Sciatic nerve (tissue), 2 donors: ENCODE measurements around the gene VWA3B. TPM values are rescaled to one million over a fixed set of nuclear protein-coding genes. Genes with fewer than 3 reads are reported as not detected.
"Not testable (repeated sequence)": the region's sequence is repeated elsewhere in the genome, so short reads cannot be mapped to it uniquely, and the experiment has no call there.

Experiments used
- ATAC-seq: fragments of 200-7000 bp; cut with Tn5 transposase; one replicate; pipeline ENCODE4 v1.9.1; 2020; ENCODE audit warnings: mild to moderate bottlenecking, moderate library complexity
- DNase-seq: peaks from one replicate; pipeline ENCODE4 v3.0.0-alpha.2; 2020; ENCODE audit warnings: low spot score
- intact Hi-C: fragments of 100-400 bp; cut with DNase I; formaldehyde crosslinking; loops from one replicate; pipeline ENCODE4 v1.14.2; 2022
- total RNA-seq: library from RNA; stranded (reverse); fragmentation: NEBNext Ultra II Directional; extraction: Animal tissue kit (Norgen Biotek cat#: 25700); gene quantifications from one replicate; pipeline ENCODE4 v1.2.1, GENCODE V29; 2021
- donor health status: DM: no; HTN: no; CAD: no.
- donor health status: DM: no; HTN: no; CAD: no.

VWA3B gene, protein sequence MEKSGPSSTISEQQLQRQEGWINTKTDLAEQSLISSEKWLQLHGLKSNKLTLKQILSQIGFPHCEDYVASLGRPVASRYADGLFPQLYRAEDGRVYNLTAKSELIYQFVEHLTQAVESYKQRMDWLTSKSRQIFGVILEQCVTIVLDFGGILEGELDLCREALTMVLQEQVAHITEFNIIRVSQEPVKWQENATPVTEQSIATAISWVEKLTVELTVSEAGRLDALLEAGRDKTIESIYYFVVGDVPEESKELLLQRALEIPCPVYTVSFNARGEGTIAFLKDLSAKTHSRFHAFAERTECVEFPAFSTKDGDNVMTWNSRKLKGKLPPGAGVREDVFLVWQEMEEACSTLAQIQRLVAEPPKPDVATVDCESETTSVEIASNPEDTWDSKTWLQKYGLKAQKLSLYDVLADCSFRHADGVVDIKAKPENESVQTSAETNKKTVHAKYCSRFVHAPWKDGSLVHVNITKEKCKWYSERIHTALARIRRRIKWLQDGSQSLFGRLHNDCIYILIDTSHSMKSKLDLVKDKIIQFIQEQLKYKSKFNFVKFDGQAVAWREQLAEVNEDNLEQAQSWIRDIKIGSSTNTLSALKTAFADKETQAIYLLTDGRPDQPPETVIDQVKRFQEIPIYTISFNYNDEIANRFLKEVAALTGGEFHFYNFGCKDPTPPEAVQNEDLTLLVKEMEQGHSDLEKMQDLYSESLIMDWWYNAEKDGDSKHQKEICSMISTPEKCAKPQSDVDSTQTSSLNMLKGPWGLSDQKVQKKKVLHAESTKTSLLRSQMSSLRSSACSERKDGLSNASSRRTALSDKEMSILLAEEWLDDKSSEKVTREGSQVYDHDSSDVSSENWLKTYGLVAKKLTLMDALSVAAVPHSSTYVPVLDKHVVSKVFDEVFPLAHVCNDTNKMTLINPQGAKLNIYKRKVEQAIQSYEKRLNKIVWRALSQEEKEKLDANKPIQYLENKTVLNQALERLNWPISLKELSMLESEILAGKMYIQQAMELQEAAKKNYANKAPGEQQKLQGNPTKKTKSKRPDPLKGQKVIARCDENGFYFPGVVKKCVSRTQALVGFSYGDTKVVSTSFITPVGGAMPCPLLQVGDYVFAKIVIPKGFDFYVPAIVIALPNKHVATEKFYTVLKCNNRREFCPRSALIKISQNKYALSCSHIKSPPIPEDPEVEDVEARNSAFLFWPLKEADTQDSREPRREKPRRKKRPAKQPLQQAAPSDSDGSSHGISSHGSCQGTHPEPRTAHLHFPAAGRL (N-terminal part only)
- 0.80 TPM for total RNA-seq

DNA sequence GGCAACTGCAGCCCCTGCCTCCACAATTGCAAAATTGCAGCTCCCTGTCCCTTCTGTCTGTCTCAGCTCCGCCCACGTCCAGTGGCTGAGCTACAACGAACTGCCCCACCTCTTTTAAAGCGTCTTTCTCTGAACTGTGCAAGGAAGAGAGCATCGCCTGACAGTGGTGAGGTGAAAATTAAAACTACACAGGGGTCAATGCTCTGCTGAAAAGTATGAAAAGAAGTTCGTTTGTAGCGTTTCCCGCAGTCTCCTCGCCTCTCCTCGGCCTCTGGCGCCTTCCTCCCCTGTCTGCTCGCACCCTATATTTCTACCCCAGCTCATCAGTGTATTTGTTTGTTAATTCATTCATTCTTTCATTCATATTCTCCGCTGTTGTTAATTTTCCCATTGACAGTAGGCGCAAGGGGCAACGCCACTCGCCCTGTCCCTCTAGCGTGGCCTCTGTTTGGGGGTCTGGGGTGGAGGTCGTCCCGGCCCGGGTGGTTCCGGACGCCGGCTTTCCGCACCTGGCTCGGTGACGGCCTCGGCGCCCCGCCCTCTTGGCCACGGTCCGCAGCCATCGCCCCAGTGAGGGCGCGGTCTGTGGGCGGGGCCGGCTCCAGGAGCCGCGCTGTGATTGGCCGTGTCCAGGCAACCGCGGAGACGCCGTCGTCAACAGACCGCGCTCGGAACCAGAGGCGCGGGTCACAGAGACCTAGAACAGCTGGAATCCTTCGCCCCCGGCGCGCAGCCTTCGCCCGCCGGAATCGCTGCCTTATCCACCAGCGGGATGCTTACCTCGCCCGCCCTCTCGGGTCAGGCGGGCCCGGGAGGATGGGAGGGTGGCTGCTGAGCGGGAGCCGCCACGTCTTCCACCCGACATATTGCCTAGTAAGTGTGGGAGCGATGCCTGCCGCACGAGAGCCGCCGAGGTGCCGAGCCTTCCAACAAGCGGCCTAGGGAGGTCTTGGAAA lies at the start of gene VWA3B:
Gene VWA3B, plus strand, starts transcription at position 677 of the 956 bp plus-strand sequence. CDS start 5,926 bp downstream, outside the sequence.
- ATAC-seq: peak; percentile 85
- intact Hi-C loops: no loop called here
- peak; percentile 64 for DNase-seq

DNA sequence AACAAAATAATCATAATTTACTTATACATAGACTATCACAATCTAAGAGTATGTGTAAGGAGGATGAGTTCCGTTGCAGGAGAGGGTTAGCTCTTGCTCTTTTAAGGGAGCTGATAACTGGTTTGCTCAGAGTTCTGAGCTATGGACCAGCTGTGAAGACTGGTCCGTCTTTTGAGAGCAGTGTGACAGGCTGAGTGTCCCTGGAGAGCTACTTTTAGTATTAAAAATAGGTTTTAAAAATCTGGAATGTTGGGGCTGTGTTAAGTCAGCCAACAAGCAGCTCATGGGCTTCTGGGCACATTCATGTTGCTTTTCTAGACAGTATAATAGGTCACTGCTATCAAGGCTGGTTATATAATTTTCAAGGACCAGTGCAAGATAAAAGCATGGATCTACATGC lies 49.8 kb upstream of the VWA3B start:
- no peak for DNase-seq
- no peak for ATAC-seq
- intact Hi-C loops: no loop called here

DNA sequence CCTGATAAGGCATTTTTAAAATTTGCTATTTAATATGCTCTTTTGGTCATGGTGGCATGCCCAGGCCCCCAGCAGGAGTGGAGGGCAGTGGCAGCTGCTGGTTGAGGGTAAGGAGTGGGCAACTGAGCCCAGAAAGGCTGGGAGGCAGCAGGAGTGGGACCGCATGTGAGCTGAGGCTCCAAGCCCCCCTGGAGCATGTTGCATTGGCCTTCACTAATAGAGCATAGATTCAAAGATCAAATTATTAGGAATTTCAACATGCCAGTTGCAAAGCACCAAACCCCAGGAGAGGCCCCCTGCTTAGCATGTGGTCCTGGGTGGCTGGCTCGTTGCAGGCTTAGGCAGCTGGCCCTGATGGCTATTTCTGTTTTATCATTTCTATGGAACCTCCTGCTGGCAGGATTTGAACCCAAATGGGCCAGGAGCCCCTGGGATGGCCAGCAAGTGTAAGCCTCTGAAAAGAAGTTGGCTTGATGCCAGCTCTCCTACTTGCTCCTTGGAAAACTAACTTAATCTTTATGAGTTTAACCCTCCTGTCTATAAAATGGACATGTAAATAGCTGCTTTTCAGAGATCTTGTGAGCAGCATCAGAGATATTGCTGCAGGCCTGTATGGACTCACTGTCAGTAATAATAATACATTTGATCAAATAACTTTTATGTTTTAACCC lies 49.2 kb upstream of the VWA3B start:
- no peak for ATAC-seq
- intact Hi-C loops: no loop called here
- DNase-seq: no peak

DNA sequence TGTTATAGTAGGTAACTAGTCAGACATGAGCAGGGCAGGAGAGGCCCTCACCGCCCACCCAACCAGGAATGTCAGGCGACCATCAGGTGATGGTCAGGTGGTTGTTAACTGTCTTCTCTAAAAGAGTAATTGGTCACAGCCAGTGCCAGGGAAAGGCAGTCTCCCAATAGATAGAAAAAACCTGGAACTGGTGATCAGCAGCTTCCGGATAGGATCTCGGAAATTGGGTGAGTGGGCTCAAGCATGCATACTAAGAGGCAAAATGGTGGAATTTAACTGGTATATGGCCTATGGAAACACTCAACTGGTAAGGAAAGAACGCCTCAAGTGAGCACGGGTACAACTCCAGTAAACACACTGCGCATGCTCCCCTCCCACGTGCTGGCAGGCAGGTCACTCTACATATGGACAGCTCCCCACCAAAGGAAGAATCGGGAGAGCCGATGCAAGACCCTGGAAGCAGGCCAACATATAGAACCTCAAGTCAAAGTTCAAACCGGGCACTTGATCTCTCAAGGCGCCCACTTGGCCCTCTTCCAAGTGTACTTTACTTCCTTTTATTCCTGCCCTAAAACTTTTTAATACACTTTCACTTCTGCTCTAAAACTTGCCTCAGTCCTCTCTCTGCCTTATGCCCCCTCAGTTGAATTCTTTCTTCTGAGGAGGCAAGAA lies 47.7 kb upstream of the VWA3B start:
- no peak for ATAC-seq
- DNase-seq: no peak
- intact Hi-C loops: no loop called here

DNA sequence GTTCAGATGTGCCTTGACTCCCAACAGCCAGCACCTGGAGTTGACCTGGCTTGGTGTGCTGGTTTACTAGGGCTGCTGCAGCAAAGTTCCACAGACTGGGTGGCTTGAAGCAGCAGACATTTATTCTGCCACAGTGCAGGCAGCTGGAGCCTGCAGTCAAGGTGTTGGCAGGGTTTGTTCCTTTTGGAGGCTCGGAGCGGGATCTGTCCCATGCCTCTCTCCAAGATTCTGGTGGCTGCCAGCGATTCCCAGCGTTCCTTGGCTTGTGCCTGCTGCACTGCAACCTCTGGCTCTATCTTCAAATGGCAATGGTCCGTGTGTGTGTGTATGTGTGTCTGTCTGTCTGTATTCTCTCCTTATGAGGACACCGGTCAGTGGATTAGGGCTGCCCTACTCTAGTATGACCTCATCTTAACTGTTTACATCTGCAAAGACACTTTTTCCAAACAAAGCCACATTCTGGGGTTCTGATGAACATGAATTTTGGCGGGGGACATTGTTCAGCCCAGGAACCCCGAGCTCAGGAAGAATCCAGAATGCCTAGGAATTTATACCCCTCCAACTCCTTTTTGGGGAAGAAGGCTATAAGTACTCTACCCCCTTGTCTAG lies 46.5 kb upstream of the VWA3B start:
- DNase-seq (no peak), ATAC-seq (no peak)
- intact Hi-C loops: no loop called here

DNA sequence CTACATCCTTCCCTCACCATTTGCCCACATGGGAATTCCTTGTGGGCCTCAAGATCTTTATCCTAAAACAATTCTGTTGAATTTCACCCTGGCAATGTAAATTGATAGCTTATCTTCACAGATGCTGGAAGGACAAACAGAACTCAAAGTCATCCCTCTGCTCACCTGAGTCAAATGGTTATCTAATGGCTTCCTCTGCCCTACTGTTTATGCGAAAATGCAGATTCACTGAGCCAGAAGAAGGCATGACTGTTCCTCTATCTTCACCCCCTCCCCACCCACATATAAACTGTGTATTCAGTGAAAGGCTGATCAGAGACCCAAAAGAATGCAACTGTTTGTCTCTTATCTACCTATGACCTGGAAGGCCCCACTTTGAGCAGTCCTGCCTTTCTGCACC lies 43.9 kb upstream of the VWA3B start:
- ATAC-seq (no peak), DNase-seq (no peak)
- intact Hi-C loops: no loop called here

DNA sequence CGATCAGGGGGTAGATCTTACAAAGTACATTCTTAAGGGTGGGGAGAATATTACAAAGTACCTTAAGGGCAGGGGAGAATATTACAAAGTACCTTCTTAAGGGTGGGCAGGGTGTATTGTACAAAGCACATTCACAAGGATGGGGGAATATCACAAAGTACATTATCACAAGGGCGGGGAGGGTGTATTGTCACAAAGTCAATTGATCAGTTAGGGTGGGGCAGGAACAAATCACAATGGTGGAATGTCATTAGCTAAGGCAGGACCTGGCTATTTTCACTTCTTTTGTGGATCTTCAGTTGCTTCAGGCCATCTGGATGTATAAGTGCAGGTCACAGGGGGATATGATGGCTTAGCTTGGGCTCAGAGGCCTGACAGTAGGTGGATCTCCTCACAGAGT lies 42.2 kb upstream of the VWA3B start:
- intact Hi-C loops, DNase-seq, ATAC-seq: not testable (repeated sequence)

DNA sequence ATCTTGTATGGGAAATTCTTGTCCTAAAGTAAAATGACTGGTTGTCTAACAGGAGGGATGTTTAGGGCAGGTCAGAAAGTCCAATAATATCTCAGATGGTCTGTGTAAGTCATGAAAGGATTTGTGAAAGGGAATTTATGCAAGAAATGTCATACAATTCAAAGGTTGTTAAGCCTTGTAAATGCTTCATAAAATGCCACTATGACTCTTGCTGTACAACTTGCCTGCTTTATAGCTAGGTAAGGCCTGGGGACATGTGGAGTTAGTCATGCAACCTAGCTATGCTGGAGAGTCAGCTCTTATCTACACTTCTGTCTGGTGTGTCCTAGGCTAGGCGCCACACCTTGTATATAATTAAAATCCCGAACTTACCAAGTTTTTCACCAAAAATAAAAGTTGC lies 36.9 kb upstream of the VWA3B start:
- no peak for ATAC-seq
- DNase-seq: no peak
- intact Hi-C loops: loop anchor here (5.0 kb wide), 1 partner anchor 237 kb away; no protein-coding TSS in a partner anchor

DNA sequence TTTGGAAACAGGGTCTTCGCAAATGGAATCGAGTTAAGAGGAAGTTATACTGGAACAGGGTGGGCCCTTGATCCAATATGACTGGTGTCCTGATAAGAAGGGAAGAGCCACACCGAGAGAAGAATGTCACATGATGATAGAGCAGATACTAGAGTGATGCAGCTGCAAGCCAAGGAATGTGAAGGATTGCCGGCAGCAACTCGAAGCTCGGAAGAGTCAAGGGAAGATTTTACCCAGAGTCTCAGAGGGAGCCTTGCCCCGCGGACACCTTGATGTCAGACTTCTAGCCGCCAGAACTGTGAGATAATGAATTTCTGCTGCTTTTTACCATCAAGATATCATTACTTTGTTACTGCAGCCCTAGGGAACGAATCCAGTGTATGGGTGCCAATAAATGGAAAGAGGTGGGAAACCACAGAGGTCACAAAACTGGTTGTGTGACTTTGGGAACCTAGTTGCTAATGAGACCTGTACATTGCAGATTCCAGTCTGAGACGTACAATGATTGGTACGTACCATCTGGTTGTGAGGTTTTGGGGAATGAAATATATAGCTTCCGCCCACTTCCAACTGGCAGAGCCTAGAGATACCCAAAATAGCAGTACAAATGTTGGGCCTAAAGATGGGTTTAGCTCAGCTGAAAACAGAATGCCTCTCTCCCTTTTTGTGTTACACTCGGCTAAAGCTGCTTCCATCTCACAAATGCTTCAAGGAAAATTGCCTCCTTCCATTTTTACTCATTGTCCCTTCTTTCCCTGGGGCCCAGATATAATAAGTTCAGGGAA lies 28.6 kb upstream of the VWA3B start:
- DNase-seq (no peak), ATAC-seq (no peak)
- intact Hi-C loops: no loop called here

DNA sequence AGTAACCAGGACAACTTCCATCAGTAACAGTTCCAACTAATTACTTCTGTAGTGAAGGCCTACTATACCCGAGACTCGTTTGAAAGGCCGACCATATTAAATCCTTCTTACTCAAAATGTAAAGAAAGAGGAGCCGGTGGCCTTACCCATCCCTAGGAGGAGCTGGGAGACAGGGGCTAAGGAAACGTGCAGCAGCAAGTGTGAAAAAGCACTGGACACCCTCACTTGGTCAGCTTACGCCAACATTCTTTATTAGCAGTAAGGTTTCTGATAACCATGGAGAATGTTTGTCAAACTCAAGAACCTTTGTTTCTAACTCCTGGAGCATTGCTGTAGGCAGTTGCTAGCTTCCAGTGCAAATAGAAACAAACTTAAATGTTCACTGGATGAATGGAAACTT lies 26.7 kb upstream of the VWA3B start:
- no peak for DNase-seq
- no peak for ATAC-seq
- intact Hi-C loops: no loop called here

DNA sequence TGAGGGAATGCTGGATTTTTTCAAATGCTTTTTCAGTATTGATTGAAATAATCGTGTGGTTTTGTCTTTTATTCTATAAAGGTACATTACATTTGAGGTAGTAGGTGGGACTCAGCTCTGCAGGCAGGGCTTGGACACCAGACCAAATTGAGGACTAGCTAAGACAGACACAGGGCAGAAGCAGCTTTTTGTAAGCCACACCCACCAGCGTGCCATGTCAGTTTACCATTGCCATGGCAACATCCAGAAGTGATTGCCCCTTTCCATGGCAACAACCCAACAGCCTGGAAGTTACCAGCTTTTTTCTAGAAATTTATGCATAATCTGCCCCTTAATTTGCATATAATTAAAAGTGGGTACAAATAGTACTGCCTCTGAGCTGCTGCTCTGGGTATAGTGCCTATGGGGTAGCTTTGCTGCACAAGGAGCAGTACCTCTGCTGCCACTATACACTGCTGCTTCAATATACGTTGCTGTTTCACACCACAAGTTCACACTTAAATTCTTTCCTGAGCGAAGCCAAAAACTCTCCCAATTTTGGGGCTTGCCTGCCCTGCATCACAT lies 23.6 kb upstream of the VWA3B start:
- DNase-seq: no peak
- no peak for ATAC-seq
- intact Hi-C loops: no loop called here

DNA sequence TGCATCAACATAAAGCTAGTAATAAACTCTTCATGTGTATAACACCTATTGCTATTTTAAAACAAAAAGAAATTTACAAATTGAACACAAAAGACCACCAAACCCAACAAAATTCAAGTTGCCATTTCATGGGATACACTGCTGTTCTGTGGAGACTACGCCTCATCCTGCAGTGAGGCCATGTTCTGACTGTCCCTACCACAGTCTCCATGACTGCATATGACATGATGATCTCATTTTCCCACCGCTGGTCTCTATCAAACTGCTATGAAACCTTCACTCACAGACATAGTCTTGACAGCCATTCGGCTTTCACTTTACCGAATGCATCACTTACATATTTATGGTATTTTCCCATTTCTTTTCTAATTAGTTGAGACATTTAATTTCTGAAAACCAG lies 21.2 kb upstream of the VWA3B start:
- intact Hi-C loops: no loop called here
- no peak for DNase-seq
- ATAC-seq: no peak

DNA sequence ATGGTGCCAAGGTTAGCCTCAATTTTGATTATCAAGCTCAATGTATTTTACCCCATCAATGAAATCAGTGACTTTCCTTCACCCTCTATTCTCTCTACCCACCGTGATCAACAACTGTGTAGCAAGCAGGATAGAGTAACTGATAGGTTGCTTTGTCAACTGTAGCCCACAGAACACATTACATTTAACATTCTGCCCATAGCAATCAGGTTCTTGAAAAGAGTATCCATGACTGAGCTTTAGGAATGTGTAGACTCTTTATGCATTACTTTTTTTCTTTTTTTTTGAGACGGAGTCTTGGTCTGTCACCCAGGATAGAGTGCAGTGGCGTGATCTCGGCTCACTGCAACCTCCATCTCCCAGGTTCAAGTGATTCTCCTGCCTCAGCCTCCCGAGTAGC lies 19.8 kb upstream of the VWA3B start:
- no peak for ATAC-seq
- no peak for DNase-seq
- intact Hi-C loops: no loop called here

DNA sequence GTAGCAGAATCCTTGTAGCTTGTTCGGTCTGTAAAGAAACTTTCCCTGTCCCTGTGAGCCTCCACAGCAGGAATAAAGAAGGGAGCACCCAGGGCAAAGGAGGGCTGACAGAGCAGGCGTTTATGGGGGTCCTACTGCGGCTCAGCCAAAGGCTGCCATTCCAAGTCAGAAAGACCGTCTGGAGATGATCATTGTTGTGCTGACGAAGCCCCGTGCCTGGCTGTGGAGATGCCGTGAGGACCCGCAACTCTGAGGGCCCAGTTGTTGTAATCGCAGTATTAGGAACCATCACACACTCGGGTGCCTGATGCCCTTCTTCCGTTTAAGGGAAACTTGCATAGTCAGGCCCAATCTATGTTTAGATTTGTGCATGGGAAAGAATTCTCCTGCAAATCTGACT lies 16.9 kb upstream of the VWA3B start:
- intact Hi-C loops: no loop called here
- DNase-seq (no peak), ATAC-seq (no peak)

DNA sequence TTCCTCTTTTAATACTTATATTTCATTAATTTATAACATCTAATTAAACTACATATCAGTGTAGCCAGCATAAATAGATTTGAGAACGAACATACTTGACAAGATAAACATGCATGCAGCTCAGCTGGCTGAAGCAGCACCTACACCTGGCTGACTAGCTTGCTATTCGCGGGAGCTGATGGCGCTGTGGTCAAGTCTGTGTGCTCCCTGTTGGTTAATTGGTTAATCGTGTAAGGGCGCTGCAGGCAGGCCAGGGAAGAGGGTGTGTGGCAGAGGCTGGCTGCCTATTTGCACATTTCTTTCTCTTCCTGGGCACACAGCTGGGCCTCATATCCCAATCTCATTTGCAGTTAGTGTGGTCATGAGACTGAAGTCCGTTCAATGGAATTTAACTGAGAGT lies 14.5 kb upstream of the VWA3B start:
- intact Hi-C loops: no loop called here
- DNase-seq: no peak
- no peak for ATAC-seq

DNA sequence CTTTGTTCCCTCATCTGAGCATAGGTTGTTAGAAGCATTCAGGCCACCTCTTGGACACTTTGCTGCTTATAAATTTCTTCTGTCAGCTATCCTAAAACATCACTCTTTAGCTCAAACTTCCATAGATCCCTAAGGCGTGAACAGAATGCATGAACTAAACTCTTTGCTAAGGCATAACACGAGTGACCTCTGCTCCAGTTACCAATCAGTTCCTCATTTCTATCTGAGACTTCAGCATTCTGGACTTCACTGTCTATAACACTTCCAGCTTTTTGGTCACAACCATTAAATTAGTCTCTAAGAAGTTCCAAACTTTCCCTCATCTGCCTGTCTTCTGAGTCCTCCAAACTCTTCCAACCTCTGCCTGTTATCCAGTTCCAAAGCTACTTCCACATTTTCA lies 8.3 kb upstream of the VWA3B start:
- DNase-seq (no peak), ATAC-seq (no peak)
- intact Hi-C loops: no loop called here
